DMS153 treated with DMSO at 0.1 percent for 48 hours (cell line): ENCODE measurements around the gene NHSL2.

Experiments used
- DNase-seq: peaks from one replicate; lab custom pipeline; 2025; ENCODE audit not compliant: unreplicated experiment; lab: John Stamatoyannopoulos, UW

The NHSL2 gene

DNA sequence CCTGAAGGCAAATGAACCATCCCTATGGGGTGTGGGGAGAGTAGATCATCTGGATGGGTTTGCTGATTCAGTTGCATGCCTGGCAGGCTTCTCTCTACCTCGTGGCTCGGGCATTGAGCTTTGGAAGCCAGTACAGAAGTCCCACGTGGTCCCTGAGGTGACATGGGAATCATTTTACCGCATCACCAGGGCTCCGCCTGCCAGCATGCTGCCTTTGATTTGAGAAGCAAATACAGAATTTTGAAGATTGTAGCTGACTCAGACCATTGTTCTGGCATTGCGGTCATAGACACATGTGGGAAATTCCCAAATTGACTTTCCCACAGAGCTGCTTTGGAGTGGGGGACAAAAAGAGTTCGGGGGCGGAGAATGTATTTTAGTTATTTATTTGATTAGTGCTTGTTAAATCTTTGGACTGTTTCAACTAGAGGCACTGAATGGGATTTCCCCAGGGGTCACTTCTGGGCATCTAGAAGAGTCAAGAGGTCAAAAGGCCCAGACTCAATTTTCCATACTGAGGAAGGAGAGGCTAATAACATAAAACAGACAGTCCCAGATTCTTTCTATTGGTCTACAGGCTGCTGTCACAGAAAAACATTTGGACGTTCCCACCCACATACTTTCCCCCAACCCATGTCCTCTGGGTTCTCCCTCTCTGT, 79.3 kb downstream of the NHSL2 start:
- no peak for DNase-seq

DNA sequence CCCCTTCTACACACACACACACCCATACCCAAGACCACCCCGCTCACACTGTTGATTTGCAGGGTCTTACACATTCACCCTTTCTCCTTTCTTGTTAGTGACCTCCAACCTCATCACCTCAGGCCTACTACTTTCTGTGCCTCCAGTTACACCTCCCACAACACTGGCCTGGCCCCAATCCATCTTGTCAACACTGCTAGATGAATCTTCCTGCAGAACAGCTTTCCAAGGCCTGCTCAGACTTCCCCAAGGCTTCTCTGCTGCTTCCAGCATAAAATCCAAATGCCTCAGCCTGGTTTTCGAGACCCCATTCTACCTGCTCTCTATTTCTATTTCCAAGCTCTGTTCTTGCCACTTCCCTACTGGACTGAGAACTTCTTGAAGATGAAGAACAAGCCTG, 79.9 kb downstream of the NHSL2 start:
- no peak for DNase-seq

DNA sequence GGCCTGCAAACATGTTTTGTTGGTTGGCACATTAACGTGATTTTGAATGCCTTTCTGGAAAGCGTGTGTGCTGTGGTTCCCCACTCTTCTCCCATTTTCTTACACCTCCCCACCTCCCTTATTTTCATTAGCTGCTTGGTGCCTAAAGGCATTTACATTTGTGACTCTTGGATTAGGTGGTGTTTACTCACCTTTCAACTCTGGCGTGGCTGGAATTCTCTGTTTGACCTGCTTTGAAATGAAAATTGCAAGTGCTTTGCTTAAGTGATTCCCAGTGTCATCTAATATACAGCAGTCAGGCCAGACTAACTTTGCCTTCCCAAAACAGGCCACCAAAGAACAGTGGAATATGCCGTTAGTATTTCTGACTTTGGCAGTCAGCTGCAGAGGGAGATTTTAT, 80.5 kb downstream of the NHSL2 start:
- no peak for DNase-seq

DNA sequence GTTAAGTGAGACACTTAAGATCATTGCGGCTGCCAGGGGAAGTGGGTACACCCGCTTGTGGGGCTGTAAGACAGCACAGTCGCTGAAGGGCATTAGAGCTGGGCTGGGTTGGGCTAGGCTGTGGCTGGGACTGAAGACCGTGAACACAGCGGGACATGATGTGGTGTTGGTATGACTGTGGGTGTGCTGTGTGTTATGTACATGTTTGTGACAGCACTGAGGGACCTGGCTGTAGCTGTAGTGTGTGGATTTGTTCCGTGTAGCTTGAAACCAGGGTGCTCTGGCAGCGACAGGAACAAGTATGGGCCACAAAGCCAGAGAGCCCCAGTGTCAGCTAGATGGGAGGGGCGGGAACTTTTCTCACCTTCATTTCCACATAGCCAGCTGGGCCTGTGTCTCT, 82.1 kb downstream of the NHSL2 start:
- no peak for DNase-seq

DNA sequence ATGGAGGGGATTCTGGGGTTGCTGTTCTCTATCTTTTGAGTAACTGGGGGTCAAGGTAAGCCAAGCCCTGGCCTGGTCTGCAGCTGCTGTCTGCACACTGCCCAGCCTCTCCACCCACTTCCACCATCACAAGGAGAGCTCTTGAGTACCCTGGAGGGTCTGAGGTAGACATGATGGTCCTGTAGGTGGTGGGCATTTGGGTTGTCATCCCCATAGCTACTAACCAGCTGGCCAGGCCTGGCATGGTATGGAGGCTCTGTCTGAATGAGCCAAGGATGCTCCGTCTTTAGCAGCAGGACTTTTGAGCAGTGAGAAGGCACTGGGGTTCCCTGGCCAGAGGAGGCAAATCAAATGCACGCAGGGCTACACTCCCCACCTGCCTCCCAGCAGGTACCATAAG, 82.7 kb downstream of the NHSL2 start:
- DNase-seq: no peak

DNA sequence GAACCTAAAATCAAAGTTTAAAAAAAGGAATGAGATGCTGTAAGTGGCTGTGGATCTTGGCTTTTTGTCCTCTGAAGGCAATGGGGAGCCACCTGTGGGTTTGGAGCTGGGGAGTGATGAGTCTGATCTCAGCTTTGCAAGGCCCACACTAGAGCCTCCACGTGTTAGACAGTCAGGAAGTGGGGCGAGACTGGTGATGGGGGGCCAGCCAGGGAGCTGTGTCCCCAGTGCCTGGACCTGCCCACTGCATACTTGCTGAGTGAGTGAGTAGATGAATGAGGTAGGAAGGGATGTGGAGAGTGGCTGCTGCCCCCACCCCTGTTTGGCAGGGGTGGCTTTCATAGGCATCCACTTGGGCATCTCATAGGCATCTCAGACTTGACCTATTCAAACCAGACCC, 84.0 kb downstream of the NHSL2 start:
- no peak for DNase-seq

DNA sequence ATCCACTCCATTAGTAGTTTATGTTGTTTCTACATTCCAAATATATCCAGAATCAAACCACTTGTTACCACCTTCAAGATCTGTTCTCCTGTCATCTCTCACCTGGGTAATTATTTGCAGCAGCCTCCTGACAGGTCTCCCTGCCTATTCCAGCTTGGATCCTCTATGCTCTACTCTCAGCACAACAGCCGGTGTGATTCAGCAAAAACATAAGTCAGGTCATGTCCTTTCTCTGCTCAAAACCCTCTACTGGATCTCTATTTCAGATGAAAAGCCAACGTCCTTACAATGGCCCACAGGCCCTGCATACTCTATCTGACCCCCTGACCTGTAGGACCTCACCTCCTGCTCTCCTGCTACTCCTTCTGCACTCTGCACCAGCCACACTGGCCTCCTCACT, 84.5 kb downstream of the NHSL2 start:
- no peak for DNase-seq

DNA sequence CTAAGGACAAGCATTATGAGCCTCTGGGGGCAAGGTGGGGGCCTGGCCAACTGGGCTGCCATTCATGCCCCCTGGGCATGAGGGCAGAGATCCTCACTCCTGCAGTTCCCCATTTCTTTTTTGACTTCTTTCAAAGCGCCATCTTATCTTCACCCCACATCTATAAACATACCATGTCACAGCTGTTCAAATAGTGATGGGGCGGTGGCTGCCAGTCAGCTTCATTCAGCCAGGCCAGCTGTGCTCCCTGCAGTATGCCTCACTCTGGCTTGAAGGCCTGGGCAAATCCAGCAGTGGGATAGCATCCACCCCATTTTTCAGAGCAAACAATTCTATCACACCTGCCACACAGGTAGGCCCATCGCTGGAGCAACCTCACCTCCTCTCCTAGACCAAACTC, 85.5 kb downstream of the NHSL2 start:
- no peak for DNase-seq

DNA sequence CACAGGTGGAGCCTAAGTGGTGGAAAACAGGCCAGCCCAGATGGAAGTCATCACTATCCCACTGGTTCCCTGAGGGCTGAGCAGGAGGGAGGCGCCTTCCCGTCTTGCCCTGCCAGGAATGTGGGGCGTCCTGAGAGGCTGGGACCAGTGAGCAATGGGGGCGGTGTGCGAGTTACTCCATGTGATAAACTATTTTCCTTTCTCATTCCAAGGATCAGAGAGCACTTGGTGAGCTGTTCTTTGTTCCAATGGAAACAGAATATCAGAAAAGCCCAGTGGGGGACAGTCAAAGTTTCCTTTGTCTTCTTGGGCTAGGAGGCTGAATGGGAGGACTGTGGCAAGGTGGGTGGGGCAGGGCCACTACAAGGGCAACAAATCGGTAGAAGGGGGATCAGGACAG, 86.2 kb downstream of the NHSL2 start:
- DNase-seq: no peak

DNA sequence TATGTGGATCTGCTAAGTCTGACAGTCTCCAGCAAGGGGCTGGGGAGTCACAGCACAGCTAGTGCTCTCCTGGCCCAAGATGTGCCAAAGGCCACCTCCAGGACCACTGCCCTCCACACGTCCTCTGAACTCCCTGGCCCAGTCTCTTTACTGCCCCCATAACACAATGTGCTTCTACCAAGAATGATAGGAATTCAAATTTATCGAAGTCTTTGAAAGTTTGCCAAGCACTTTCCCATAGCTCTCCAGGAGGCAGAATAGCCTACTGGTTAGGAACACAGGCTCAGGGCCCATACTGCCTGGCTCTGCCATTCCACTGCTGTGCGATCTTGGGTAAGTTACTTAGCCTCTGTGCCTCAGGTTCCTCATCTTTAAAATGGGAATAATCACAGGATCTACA, 86.7 kb downstream of the NHSL2 start:
- no peak for DNase-seq

DNA sequence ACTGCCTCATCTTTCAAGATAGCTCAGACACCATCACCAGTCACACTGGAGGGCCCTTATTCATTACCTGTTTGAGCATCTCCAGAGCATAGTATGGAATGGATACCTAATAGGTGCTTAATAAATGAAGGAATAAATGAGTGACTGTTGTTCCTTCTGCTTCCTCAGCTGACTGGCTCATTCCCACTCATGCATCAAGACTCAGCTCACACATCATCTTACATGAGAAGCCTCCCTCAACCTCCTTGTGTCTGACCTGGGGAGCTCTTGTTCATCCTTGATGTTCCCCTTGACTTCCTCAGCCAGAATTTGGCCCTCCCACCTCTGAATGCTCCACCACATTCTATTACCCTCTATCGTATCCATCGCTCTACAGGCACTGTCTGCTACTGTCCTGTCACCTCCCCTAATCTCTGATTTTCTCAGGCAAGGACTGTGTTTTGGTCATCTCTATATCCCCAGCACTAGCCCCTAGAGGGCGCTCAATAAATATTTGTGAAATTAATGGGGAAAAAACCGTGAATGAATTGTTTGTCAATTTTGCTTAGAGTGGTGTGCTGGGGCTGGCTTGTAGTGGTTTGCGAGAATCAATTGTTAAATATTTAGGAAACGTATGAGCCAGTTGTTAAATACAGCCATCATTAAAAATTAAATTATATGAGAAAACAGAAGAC, 88.3 kb downstream of the NHSL2 start:
- peak; percentile 2 for DNase-seq

DNA sequence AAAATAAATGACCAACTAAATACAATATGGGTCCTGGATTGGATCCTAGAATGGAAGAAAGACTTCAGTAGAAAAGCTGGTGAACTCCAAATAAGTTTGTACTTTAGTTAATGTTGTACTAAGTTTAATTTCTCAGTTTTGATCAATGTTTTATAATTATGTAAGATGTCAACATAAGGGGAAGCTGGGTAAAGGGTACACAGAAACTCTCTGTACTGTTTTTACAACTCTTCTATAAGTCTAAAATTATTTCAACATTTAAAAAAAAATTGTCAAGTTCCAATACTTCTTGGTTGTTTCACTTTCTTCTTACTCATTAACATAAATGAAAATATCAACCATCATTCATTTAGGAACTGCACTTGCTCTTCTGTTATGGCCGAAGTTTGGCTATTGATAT, 88.9 kb downstream of the NHSL2 start:
- DNase-seq: no peak

DNA sequence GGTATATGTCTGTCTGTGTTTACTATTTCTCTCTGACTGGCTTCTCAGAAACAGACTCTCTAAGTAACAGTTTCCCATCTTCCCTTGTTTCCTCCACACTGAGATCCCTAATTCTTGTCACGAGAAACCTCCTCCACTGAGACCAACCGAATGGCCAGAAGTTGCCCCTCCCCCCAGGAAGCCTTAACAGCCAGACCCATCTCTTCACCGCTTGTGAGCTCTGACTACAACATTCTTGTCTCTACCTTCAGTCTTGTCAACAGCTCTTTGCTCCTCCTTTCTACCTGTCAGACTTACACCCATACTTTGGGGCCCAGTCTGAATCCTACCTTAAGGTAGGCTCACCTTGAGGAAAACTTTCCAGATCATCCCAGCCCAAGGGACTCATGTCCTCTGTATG, 90.8 kb downstream of the NHSL2 start:
- DNase-seq: no peak

DNA sequence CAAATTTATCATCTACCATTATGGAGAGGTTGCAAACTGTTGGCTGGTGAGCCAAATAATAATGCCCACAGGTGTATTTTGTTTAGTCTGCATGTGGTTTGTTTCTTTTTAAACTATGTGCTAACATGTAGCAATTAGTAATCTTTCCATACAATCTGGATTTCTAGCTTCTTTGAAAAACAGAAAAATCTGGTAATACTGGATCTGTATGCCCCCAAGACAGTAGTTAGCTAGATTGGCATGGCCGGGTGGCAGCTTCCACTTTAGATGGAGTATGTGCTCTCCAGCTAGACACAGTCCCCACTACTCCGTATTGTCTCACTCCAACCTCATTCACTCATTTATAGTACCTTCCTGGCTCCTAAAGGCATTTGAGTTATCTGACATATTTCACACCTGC, 91.3 kb downstream of the NHSL2 start:
- DNase-seq: no peak

DNA sequence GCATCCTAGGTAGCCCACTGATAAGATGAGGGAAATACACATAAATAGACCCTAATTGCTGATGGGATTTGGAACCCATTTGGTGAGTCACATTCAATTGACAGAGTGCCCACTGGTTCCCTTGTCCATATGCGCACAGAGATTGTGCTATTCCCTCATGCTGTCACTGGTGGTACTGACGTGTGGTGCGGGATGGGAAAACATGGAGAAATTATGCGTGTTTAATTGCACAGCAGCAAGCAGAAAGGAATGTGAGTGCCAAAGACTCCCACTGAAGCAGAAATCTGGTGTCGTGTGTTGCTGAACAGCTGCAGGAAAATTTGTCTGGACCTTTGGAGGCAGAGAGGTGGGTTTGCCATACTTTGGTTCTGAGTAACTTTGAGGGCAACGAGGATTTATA, 92.2 kb downstream of the NHSL2 start:
- no peak for DNase-seq

DNA sequence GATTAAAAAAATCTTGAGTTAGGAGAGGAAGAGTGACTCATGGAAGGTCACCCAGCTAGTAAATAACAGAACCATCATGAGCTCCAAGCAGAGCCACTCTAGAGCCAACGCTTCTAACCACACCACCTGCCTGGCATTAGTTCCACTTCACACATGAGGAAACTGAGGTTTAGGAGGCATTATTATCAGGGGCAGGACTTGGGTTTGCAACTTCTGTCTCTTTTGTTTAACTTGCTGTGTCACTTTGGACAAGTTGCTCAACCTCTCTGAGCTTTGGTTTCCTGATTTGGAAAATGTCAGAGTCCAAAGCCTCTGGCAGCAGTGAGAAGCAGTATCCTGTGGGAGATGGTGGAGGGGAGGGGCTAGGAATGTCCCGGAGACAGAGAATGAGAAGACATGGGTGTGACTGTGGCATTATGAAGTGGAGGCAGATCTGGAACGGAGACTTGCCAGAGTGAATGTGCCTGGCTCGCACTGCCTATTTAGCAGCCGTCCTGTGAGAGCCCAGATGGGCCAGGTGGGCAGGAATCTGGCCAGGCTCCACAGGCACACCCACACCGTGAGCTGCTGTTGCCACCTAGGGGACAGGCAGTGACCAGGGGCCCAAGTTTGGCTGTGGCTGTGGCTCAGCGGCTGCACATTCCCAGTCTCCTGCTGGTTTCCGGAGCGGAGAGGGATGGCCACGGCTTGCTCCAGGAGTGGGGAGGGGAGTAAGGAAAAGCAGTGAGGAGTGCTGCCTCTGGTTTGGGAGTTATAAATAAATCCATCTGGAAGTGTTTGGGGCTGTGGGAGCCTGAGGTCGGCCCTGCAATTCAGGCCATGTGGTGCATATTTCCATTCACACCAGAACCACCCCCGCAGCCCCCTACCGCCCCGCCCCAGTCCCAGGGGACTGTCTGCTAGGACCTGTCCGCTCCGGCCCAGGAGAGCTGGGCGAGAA, 93.4 kb downstream of the NHSL2 start:
- DNase-seq: no peak

DNA sequence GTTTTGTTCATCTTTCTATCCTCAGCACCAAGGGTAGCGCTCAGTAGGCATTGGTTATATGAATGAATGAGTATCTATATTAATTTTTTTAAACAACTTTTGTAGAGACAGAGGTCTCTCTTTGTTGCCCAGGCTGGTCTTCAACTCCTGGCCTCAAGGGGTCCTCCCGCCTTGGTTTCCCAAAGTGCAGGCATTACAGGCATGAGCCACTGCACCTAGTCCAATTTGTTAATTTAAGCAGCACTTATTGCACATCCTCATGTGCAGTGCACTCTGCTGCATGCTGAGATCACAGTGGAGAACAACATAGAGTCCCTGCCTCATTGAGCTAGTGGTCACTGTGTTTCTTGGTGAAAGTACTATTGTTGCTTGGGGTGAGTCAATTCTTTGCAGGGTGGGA, 94.4 kb downstream of the NHSL2 start:
- no peak for DNase-seq

DNA sequence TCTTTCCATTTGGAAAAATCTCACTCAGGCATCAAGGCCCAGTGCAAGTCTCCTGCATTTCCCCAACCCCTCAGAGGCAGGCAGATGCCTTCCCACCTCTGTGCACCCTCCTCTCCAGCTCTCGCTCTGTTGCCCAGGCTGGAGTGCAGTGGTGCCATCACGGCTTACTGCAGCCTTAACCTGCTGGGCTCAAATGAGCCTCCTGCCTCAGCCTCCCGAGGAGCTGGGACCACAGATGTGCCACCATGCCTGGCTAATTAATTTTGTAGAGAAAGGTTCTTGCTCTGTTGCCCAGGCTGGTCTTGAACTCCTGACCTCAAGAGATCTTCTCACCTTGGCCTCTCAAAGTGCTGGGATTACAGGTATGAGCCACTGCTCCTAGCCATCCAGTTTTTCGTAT, 95.8 kb downstream of the NHSL2 start:
- no peak for DNase-seq

DNA sequence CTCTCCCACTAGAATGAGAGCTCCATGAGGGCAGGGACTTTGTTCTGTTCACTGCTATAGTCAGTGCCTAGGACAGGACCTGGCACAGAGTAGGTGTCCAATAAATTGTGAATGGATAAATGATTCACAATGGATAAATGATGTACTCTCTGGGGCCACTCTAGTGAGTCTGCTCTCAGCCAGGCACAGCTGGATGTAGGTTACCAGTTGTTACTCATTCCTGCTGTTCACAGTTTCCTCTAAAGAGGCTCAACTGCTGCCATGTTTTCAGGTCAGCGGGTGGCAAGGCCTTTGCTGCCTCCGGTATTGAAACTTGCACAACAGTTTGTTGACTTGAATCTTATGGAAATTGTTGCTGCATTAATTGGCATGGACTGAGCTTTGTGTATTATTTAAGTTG, 99.1 kb downstream of the NHSL2 start:
- DNase-seq: no peak

DNA sequence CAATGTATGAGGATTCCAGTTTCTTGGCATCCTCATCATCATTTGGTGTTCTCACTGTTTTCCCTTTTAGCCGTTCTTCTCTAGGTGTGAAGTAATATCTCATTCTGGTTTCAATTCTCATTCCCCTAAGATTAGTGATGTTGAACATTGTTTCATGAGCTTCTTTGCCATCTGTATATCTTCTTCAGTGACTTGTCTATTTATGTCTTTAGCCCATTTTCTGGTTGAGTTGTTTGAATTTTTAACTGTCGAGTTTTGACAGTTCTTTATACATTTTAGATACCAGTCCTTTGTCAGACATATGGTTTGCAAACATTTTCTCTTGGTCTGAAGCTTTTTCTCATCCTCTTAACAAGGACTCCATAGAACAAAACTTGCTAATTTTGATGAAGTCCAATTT, 101.1 kb downstream of the NHSL2 start:
- DNase-seq: no peak

DNA sequence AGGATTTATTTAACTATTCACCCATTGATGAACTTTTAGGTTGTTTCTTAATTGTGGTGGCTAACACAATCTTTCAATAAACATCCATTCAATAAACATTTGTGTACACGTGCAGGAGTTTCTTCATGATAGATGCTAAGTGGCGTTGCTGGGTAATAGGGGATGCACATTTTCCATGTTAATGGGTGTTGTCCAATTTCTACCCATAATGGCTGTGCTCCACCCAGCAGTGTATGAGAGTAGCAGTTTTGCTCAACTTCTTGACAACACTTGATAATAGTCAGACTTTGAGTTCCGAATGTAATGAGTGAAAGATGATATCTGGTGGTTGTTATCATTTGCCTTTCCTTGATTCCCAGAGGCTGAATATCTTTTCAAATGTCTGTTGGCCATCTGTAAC, 104.7 kb downstream of the NHSL2 start:
- DNase-seq: no peak
